ENCODE measurements around the gene MRGPRG. TPM values are rescaled to one million over a fixed set of nuclear protein-coding genes. Genes with fewer than 3 reads are reported as not detected.

Gene MRGPRG
- total RNA-seq, 1 experiment from 2014 or later = not detected

DNA sequence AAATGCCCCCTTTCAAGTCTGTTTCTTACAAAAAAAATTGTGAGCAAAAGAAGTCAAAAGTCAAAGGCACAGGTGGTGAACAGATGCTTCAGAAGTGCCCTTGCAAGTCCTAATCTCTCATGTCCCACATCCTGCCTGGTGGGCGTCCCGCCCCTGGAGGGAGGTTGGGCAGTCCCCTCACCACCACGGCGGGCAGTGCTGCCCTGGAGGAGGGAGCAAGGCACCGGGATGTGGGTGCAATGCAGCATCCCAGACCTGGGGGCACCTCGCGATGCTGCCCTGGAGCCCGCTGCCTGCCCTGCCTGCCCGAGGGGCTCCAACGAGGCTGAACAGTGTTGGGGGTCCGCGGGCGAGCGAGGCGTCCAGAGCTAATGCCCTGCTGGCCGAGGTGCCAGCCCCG is 15.9 kb downstream of the MRGPRG start:
- ChIA-PET RAD21 (ENCODE audit: low non-redundant PET in 1 of 2, low total read pairs in 2 of 2, uncharacterized antibody in 2 of 2, unreplicated experiment in 2 of 2) (no interaction called here), CTCF (no interaction called here), POLR2A (no interaction called here)
- H3K9me3 ChIP-seq (ENCODE audit: control insufficient read depth in 1 of 2, insufficient read depth in 1 of 2, low read depth in 1 of 2, low read length in 2 of 2) = no peaks in the 10 kb centered on the region
- no peaks in the 10 kb centered on the region for H3K4me1 ChIP-seq (ENCODE audit: control insufficient read depth in 1 of 2, insufficient read depth in 2 of 2, low read length in 2 of 2)
- no peaks in the 10 kb centered on the region for H3K36me3 ChIP-seq (ENCODE audit: control insufficient read depth in 1 of 2, insufficient read depth in 2 of 2, low read length in 2 of 2)
- no peaks in the 10 kb centered on the region for H4K20me1 ChIP-seq (ENCODE audit: insufficient read depth)
- ATAC-seq (no peak), DNase-seq (ENCODE audit: low read depth, low spot score) (no peak)
- TF ChIP-seq EZH2 (IDR thresholded peaks at IDR 0.05) (no peak), ELF1 (IDR thresholded peaks at IDR 0.05; ENCODE audit: borderline replicate concordance, low read depth) (no peak), ZBTB33 (IDR thresholded peaks at IDR 0.05; ENCODE audit: extremely low read depth, insufficient replicate concordance, low read length) (no peak), CTCF (IDR thresholded peaks at IDR 0.05 in 2 of 3, conservative IDR thresholded peaks at IDR 0.05 in 1 of 3; ENCODE audit: borderline replicate concordance in 1 of 3, insufficient read depth in 1 of 3, low read depth in 2 of 3, low read length in 2 of 3) (no peak)
- intact Hi-C loops (cut with micrococcal nuclease) = no loop called here
- no peak overlapping the region for H3K27ac ChIP-seq (ENCODE audit: low read depth, low read length)
- no peaks in the 10 kb centered on the region for H3K9me2 ChIP-seq (ENCODE audit: insufficient read depth)
- peaks cover 22% of the 10 kb centered on the region; the same call in 1 of the 2 replicates for H3K27me3 ChIP-seq (ENCODE audit: insufficient read depth, low read length)
- no peak overlapping the region for H3K9ac ChIP-seq (ENCODE audit: low read length)
- no peaks in the 10 kb centered on the region for H3K79me2 ChIP-seq (ENCODE audit: insufficient read depth, low read length)
- no peak overlapping the region for H3K4me3 ChIP-seq (replicated peaks in 1 of 2; ENCODE audit: low read depth in 1 of 2, low read length in 2 of 2)
- no TSS peak for BruUV-seq (replicated peaks)
- no peak overlapping the region for H3K4me2 ChIP-seq (ENCODE audit: low read length)
- H2AFZ ChIP-seq (ENCODE audit: low read depth, low read length, poor library complexity, severe bottlenecking) = no peak overlapping the region

DNA sequence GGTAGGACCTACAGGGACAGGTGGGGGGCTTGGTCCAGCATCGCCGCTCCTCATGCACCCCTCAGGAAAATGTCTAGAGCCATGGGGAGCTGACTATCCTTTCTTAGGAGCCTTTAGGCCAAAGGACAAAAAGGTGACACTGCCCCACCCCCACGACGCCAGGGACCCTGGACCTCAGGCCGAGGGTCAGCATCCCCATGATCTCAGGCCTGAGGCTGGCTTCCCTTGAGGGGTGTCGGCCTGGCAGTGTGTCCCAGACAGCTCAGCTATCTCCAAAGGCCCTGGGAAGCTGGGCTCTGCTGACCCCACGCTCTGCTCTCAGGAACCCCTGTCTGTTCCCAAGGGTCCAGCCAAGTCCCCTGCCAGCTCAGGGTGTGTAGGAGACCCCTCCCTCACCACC is 16.3 kb downstream of the MRGPRG start:
- Histone ChIP-seq H3K9ac (ENCODE audit: low read length) (no peak overlapping the region), H3K4me1 (ENCODE audit: control insufficient read depth in 1 of 2, insufficient read depth in 2 of 2, low read length in 2 of 2) (no peaks in the 10 kb centered on the region), H3K9me2 (ENCODE audit: insufficient read depth) (no peaks in the 10 kb centered on the region), H3K36me3 (ENCODE audit: control insufficient read depth in 1 of 2, insufficient read depth in 2 of 2, low read length in 2 of 2) (no peaks in the 10 kb centered on the region), H4K20me1 (ENCODE audit: insufficient read depth) (no peaks in the 10 kb centered on the region), H3K27me3 (ENCODE audit: insufficient read depth, low read length) (peaks cover 22% of the 10 kb centered on the region; the same call in 1 of the 2 replicates), H3K9me3 (ENCODE audit: control insufficient read depth in 1 of 2, insufficient read depth in 1 of 2, low read depth in 1 of 2, low read length in 2 of 2) (no peaks in the 10 kb centered on the region), H3K79me2 (ENCODE audit: insufficient read depth, low read length) (no peaks in the 10 kb centered on the region), H3K4me2 (ENCODE audit: low read length) (no peak overlapping the region), H2AFZ (ENCODE audit: low read depth, low read length, poor library complexity, severe bottlenecking) (no peak overlapping the region), H3K27ac (ENCODE audit: low read depth, low read length) (no peak overlapping the region), H3K4me3 (replicated peaks in 1 of 2; ENCODE audit: low read depth in 1 of 2, low read length in 2 of 2) (no peak overlapping the region)
- POLR2A ChIA-PET = no interaction called here
- DNase-seq (ENCODE audit: low read depth, low spot score) = no peak
- RAD21 ChIA-PET (ENCODE audit: low non-redundant PET in 1 of 2, low total read pairs in 2 of 2, uncharacterized antibody in 2 of 2, unreplicated experiment in 2 of 2) = no interaction called here
- ATAC-seq = no peak
- no TSS peak for BruUV-seq (replicated peaks)
- intact Hi-C loops (cut with micrococcal nuclease) = no loop called here
- no peak for TF ChIP-seq CEBPB (IDR thresholded peaks at IDR 0.05; ENCODE audit: low read depth)
- no peak for TF ChIP-seq ZBTB33 (IDR thresholded peaks at IDR 0.05; ENCODE audit: extremely low read depth, insufficient replicate concordance, low read length)
- no peak for TF ChIP-seq RAD21 (IDR thresholded peaks at IDR 0.05; ENCODE audit: low read depth)
- TF ChIP-seq EGR1 (IDR thresholded peaks at IDR 0.05; ENCODE audit: low read depth) = no peak
- no peak for TF ChIP-seq MAX (IDR thresholded peaks at IDR 0.05)
- no peak for TF ChIP-seq ZNF274 (IDR thresholded peaks at IDR 0.05; ENCODE audit: low read depth, low read length)
- TF ChIP-seq FOSL1 (IDR thresholded peaks at IDR 0.05; ENCODE audit: low read depth) = no peak
- CTCF ChIA-PET = no interaction called here

All from HCT116 (cell line).